HG02970 (cell line): Measurements from ENCODE around the gene NOTCH1.

Source experiments
- ATAC-seq: cut with Tn5 transposase; IDR thresholded peaks from one replicate; pipeline ENCODE4 v1.9.1; 2021; ENCODE audit warnings: mild to moderate bottlenecking, moderate library complexity, moderate number of reproducible peaks; ENCODE audit not compliant: unreplicated experiment, low FRiP score

NOTCH1 gene

DNA sequence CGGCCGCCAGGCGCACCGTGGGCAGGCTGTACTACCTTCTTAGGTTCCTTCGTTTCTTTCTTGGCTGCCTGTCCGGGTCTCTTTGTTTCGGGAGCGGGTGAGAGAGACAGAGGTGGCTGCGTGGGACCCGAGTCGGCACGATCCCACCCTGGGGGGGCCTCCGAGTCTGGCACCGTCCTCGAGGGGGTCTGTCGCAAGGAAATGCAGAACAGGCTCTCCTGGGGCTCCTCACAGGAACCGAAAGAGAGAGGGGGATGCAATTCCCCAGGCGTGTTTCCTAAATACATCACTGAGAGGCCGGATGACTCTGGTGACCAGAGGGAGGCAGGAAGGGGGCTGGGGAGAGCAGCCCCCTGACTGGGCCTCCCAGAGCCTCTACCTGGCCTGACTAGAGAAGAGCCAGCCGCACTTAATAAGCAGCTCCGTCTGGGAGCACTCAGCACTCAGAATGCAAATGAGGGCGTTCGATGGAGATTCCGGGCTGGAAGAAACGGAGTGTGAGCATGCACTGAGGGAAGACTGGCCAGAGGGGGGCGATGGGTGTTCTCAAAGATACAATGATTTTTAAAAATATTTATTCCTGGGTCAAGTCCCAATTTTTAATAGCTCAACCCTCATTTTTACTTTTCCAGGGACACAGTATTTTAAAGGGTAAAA lies 94.5 kb downstream of the NOTCH1 start:
- ATAC-seq, result no peak

DNA sequence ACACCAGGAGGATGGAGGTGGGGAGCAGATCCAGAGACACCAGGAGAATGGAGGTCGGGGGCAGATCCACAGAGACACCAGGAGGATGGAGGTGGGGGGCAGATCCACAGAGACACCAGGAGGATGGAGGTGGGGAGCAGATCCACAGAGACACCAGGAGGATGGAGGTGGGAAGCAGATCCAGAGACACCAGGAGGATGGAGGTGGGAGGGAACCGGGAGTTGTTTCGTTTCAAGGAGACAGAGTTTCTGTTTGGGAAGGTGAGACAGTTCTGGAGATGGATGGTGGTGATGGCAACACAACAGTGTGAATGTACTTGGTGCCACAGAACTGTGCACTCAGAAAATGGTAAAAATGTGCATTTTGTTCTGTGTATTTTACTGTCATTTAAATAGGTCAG lies 97.2 kb downstream of the NOTCH1 start:
- no peak for ATAC-seq

DNA sequence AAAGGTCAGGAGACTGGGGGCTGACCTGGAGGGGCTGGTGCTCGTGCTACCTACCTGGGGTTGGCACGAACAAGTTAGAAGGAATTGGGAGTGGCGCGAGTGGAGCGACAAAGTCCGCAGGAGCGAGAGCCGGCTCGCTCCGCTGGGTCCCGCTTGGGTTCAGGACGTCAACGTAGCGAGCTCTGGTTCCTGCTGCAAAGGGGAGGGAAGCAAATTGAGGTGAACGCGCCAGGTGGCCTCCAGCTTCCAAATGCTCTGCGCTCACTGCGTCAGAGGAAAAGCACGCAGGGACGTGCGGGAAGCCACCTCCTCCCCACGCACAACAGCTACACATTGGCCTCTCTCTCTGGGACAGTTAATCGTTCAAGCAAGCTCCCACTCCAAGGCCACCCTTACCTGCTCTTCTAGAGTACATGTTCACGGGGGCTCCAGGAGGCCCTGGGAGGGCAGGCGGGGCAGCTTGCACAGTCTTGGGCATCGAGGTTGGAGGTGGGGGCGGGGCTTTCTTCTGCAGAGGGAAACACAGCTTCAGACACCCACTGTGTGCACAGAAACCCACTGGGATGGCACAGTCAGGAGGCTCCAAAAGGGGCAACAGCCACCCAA lies 98.6 kb downstream of the NOTCH1 start:
- no peak for ATAC-seq

DNA sequence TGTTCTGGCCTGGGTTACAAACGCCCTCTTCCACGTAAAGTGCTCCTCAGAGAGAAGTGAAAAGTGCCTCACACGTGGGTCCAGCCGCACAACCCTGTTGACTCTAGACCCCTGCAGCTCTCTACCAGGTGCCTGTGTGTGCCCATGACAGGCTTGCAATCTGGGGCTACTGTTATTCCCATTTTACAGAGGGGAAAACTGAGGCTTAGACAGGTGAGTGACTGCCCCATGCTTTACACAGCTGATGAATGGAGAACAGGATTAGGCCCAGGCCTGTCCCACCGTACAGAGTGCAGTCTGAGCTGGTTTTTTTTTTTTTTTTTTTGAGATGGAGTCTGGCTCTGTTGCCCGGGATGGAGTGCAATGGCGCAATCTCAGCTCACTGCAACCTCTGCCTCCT lies 100.0 kb downstream of the NOTCH1 start:
- ATAC-seq, result no peak
